Coronary artery (tissue), 2 donors: Measurements from ENCODE around the gene ARHGEF33.

ENCODE experiments used
- DNase-seq: peaks from one replicate; pipeline ENCODE4 v3.0.0-alpha.2; 2017; ENCODE audit warnings: low spot score
- H3K27ac ChIP-seq, 2 donors: fragments of 200-600 bp; sonication (generic); one replicate each; pipeline ENCODE4 v1.5.1; 2016 to 2019
- H3K4me3 ChIP-seq: fragments of 200-600 bp; sonication (generic); 2 replicates; pipeline ENCODE4 v1.5.1; 2016; ENCODE audit warnings: mild to moderate bottlenecking, moderate library complexity
- TF ChIP-seq, protein P1 (sequence below): fragments of 200-600 bp; sonication (generic); IDR thresholded peaks from one replicate; pipeline ENCODE4 v1.5.1; 2019; ENCODE audit warnings: antibody characterized with exemption

Gene ARHGEF33

DNA sequence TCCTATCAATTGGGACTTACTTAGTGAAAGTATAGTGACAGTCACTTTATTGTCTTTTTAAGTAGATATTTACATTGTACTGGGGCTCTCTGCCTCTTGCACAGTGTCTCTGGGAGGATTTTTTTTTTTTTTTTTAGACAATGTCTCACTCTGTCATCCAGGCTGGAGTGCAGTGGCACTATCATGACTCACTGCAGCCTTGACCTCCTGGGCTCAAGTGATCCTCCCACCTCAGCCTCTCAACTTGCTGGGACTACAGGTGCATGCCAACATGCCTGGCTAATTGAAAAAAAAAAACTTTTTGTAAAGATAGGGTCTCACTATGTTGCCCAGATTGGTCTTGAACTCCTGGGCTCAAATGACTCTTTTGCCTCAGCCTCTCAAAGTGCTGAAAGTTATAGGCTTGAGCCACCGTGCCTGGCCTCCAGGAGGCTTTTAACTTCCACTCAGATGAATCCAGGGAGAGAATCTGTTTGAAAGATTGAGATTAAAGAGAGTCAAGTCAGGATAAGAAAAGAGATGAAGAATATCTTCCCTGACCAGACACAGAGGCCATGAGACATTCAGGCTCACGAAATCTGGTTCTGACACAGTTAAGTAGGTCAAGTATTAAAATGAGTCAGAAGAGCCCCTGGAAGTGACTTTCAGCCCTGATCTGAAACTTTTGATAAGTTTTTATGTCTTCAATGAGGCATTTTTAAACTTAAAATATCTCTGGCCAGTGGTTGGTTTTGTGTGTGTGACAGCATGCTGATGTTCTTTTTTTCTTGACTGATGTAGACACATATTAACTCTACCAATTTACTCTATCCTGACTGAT lies 18.3 kb downstream of the ARHGEF33 start:
- Histone ChIP-seq H3K4me3 (no peak overlapping the region), H3K27ac (no peak overlapping the region)
- TF ChIP-seq, protein P1, sequence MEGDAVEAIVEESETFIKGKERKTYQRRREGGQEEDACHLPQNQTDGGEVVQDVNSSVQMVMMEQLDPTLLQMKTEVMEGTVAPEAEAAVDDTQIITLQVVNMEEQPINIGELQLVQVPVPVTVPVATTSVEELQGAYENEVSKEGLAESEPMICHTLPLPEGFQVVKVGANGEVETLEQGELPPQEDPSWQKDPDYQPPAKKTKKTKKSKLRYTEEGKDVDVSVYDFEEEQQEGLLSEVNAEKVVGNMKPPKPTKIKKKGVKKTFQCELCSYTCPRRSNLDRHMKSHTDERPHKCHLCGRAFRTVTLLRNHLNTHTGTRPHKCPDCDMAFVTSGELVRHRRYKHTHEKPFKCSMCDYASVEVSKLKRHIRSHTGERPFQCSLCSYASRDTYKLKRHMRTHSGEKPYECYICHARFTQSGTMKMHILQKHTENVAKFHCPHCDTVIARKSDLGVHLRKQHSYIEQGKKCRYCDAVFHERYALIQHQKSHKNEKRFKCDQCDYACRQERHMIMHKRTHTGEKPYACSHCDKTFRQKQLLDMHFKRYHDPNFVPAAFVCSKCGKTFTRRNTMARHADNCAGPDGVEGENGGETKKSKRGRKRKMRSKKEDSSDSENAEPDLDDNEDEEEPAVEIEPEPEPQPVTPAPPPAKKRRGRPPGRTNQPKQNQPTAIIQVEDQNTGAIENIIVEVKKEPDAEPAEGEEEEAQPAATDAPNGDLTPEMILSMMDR: no peak
- DNase-seq: no peak

DNA sequence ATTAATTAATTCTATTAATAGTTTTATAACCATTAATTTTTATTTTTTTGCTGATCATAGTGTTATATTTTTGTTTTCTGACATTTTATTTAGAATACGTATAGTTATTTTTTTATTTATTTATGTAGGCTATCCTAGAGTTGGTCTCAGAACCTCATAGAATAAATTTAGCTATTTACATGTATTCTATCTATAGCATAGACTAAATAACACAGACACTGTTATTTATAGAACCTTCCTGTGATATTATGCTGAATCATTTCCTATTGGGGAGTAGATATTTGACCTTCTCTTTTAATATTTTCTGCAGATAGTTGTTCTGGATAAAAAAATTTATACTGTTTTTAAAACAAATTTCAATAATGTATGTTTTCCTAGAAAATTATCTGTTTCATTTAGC lies 20.2 kb downstream of the ARHGEF33 start:
- H3K4me3 ChIP-seq: no peak overlapping the region
- H3K27ac ChIP-seq: no peak overlapping the region
- no peak for DNase-seq
- TF ChIP-seq, protein P1: no peak

- H3K27ac ChIP-seq: no peak overlapping the region
Observed at GRCh38 chr2:38911191-38911590, 21.5 kb downstream of the ARHGEF33 start.

GRCh38 chr2:38912619-38913018 lies 22.9 kb downstream of the ARHGEF33 start:
- TF ChIP-seq, protein P1: no peak
- DNase-seq: no peak
- no peak overlapping the region for H3K4me3 ChIP-seq
- no peak overlapping the region for H3K27ac ChIP-seq

More at GRCh38 chr2:38911191-38911590, 21.5 kb downstream of the ARHGEF33 start:
- TF ChIP-seq, protein P1: no peak
- no peak for DNase-seq
- no peak overlapping the region for H3K4me3 ChIP-seq

DNA sequence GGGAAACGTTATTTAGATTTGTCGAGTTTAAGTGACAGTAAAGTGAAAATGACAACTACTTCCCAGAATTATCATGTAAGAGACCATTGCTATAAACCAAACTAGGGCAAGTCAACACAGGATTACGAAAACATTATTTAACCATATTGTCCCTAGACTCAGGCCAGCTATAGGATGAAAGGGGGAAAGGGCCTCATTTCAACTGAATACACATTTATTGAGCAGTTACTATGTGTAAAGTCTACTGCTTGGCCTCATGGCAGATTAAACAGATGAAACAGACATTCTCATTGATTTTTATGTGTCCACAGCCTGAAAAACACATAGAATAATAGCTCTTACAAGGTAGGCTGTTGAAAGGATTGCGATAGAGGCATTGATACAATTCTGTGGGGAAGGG lies 32.7 kb downstream of the ARHGEF33 start:
- TF ChIP-seq, protein P1: no peak
- Histone ChIP-seq H3K27ac (no peak overlapping the region), H3K4me3 (no peak overlapping the region)
- no peak for DNase-seq

DNA sequence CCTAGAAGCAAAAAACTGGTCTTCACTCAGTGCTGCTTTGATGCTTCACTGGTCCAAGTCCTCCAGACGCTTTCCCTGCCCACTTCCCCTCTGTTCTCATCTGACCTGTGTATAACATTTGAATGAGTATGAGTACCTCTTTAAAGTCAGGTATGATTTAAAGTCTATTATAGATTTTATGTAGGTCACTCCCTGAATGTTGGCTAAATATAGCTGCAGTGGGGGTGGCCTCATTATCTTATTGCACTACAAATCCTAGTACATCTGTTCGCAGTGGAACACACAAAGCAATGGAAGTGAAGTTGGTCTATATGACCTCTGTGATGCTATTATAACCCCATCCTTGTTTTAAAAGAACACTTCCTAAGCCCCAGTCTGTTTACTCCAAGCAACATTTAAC lies 33.2 kb downstream of the ARHGEF33 start:
- DNase-seq: no peak
- TF ChIP-seq, protein P1: no peak
- Histone ChIP-seq H3K27ac (no peak overlapping the region), H3K4me3 (no peak overlapping the region)

- no peak for DNase-seq
- TF ChIP-seq, protein P1: no peak
- Histone ChIP-seq H3K27ac (no peak overlapping the region), H3K4me3 (no peak overlapping the region)
Observed at GRCh38 chr2:38925982-38926381, 36.3 kb downstream of the ARHGEF33 start.
